ENCODE measurements around the gene PRLR.
"Not testable (repeated sequence)": the region's sequence is repeated elsewhere in the genome, so short reads cannot be mapped to it uniquely, and the experiment has no call there.

PRLR gene

DNA sequence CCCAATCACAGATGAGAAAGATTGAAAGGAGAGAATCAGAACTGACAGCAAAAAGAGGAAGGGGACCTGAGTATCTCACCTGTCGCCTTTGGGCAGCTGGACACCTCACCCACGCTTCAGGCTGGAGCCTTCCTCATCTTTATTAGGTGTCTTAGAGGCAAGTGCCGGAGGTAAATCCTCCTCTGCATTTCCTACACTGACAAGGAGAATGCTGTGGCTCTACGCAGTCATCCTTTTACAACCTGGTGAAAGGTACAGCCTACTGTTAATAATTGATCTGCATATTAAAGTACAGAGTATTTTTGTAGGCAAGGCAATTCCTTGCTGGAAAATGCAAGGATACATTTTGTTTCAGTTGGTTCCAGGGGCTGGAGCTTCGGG is 34.8 kb downstream of the PRLR start:
- DNase-seq (ENCODE audit: low spot score), result no peak

DNA sequence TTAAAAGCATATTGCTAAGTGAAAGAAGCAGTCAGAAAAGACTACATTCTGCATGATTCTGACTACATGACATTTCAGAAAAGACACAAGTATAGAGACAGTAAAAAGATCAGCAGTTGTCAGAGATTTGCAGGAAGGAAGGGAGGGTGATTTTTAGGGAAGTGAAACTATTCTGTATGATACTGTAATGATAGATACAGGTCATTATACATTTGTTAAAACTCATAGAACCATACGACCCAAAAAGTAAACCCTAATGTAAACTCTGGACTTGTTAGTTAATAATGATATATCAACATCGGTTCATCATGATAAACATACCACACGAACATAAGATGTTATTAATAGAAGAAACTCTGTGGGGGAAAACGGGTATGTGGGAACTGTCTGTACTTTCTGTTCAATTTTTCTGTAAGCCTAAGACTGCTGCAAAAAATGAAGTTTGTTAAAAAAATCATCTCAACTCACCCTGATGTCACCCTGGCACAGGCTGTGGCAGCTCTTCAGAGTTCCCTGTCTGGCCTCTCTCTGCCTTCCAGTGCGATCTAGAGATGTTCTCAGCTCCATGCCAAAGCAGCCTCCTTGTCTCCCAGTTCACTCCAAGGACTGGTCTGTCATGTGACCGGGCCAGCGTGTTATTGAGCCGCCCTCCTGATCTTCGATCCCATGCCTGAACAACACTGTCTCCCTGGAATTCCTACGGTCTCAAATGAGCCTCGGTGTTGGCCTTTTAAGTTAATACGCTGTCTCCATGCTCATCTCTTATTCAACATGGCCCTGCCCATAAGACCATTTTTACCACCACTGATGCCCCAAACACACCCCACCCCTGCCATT is 35.4 kb downstream of the PRLR start:
- DNase-seq (ENCODE audit: low spot score), result no peak

DNA sequence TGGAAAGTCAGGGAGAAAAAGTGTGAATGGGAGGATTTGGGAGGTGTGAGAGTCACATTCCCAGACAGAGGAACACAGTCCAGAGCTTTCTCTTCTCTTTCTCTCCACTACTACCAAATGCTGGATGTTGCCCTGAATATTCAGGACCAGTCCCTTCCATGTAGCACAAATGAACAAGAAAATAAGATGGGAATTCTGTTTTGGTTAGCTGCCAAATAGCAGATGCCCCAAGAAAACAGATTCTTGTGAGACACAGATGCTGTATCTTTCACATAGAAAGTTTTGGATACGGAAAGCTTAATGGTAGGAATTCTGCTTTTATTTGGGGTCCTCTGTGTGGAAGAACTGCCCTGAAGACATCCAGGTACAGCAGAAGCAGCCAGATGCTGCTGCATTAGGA is 37.8 kb downstream of the PRLR start:
- no peak for DNase-seq (ENCODE audit: low spot score)

DNA sequence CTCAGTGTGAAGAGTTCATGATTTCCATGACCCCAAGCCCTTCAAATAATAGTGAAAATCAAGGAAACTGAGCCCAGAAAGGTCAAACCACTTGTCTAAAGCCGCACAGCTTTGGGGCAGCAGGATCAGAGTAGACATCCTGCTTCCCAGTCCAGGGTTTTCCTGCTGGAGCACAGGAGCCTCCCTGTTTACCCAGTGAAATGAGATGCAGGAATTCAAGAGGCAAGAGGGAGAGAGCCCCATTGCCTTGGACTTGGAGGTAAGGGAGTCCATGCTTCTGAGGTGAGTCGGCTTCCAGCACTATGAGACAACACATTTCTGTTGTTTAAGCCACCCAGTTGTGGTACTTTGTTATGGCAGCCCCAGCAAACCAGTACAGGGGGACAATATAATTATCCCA is 40.5 kb downstream of the PRLR start:
- DNase-seq (ENCODE audit: low spot score), result not testable (repeated sequence)

DNA sequence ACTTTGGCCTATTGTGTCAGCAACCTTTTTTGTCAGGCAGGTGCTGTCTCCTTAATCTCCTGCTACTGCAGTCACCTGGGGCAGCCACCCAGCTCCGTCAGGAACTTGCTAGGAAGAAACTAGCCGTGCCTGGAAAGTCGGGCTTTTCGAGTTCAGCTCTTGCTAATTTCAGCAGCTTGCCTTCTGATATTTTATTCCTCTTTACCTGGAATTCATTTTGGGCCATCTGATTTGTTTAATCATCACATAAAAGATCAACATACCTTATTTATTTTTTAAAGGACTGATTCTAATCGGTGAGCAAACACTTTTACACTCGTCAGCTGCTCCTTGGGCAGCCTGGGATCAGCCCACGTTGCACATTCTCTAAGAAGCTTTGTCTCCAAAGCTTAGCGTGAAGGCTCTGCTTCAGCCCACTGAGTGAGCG is 42.2 kb downstream of the PRLR start:
- no peak for DNase-seq (ENCODE audit: low spot score)

DNA sequence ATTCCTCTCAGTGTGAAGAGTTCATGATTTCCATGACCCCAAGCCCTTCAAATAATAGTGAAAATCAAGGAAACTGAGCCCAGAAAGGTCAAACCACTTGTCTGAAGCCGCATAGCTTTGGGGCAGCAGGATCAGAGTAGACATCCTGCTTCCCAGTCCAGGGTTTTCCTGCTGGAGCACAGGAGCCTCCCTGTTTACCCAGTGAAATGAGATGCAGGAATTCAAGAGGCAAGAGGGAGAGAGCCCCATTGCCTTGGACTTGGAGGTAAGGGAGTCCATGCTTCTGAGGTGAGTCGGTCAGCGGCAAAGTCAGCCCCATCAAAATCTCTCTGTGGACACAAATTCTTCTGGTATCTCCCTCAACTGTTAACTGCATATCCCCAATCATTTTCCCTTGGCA is 42.7 kb downstream of the PRLR start:
- DNase-seq (ENCODE audit: low spot score), result not testable (repeated sequence)

DNA sequence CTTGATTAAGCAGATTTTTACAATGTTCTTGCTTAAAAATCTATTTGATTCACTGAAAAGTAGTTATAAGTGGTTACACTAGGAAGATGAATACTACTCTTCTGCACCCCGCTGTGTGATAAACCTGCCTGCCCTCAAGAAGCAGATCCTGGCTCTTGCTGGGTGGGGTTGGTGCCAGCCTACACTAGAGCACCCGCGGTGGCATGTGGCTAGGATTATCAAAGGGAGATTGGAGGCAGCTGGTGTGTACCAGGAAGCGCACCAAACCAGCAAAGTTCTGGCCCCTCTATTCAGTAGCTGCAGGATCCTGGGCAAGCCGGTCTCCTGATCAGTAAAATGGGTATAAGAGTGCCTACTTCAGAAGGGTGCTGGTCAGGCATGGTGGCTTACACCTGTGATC is 43.5 kb downstream of the PRLR start:
- no peak for DNase-seq (ENCODE audit: low spot score)

DNA sequence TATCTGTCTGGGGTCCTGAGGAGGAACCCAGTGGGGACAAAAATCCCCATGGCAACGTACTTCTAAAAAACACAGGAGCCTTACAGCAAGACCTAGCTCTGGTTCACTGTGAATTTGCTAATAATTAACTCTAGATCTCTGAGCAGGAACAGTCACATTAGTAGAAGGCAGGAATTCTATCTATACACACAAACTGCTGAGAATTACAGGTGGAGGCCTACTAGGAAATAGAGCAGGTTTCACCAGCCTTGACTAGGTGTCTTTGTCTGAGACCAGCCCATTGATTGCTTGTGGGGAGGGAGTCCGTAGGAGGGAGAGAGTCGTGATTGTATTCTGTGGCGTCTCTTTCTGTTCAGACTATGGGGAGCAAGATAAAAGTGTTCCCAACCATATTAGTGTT is 44.8 kb downstream of the PRLR start:
- DNase-seq (ENCODE audit: low spot score), result no peak

DNA sequence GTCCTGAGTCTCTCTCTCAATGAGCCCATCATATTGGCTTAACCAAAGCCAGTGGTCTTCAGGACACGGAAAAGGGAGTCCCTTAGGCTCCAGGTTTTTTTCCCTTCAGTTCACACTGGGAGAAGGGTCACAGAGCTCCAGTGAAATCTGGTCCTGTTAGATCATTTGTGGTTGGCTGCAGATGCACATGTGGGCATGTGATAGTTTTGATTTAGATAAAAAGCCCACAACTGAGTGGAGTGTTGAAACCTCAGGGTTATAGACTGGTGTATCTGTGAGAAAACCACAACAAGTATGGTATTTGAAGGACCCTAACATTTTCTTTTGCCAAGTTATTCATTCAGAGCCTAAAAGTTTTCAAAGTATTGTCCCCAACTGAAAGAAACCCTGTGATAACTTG is 46.7 kb downstream of the PRLR start:
- DNase-seq (ENCODE audit: low spot score), result no peak

DNA sequence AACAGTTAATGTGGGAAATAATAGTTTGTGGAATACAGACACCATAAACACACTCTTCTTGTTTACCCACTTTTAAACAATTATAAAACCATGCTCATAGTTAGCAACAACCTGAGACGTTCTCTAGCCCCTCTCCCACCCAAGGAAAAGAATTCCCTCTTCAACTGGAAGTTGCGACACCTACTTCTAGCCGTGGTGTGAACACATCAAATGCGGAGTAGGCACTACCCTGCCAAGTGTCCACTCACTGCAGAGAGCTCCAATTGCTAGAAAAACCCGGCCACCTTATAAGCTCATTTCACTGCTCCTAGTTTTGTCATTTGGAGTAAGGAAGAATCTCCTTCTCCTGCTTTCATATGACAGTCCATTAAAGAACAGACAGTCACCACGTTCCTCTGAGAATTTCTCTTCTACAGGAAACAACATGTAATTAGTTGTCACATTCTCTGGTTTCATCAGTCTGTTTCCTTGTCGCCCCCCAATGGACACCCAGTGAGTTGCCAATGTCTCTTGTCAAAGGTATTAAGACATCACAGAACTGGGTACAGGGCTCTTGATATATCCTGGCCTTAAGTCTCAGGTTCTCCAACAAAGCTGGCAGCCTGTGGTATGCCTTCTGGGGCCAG is 47.3 kb downstream of the PRLR start:
- DNase-seq (ENCODE audit: low spot score), result no peak

DNA sequence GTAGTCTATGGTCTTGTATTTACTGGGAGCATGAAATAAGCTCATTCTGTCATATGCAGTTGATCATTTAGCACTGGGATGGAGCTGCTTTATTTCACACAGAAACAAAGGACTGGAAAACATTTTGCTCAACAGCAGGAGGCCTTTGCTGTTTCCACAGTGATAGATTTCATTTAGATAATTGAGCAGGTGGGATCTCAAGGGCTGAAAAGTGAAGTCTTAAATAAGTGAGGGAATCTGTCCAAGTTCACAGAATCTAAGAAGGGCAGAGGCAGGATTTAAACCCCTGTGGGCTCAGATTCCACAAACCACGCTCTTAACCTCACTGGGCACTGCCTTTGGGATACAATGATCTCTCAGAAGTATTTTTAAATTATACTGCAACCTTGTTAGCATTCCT is 47.8 kb downstream of the PRLR start:
- DNase-seq (ENCODE audit: low spot score), result no peak

DNA sequence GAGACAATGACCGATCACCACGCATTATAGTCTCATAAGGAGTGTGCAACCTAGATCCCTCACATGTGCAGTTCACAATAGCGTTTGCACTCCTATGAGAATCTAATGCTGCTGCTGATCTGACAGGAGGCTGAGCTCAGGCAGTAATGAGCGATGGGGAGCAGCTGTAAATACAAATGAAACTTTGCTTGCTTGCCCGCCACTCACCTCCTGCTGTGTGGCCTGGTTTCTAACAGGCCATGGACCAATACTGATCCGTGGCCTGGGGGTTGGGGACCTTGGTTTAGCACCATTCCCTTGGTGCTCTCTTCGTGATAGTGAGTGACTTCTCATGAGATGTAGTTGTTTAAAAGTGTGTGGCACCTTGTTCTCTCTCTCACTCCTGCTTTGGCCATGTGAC is 50.2 kb downstream of the PRLR start:
- no peak for DNase-seq (ENCODE audit: low spot score)

DNA sequence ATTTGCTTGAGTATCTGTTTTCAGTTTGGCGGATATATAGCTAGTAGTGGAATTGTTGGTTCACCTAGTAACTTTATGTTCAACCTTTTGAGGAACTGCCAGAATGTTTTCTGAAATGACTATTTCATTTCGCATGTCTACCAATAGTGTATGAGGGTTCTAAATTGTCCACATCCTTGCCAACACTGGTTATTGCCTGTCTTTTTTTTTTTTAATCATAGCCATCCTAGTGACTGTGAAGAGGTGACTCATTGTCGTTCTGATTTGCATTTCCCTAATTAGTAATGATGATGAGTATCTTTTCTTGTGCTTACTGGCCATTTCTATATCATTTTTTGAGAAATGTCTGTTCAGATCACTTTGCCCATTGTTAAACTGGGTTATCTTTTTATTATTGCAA is 52.5 kb downstream of the PRLR start:
- DNase-seq (ENCODE audit: low spot score), result no peak

DNA sequence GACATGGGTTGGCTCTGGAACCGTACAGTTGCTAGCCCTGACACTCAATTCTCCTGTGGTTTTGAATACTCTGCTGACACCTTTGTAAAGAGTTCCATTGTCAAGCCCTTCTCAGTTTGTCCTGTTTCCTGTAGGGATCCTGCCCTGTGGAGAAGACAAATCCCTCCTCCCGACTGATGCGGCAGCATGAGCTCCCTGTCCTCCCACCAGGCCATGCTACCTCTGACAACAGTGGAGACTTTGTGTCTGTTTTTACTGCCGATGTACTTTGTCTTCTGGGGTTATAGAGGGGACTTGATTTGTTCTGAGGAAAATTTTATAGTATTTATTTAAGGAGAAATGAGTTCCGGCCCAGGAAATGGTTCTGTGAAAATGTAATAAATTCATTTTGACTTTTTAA is 57.8 kb downstream of the PRLR start:
- no peak for DNase-seq (ENCODE audit: low spot score)

DNA sequence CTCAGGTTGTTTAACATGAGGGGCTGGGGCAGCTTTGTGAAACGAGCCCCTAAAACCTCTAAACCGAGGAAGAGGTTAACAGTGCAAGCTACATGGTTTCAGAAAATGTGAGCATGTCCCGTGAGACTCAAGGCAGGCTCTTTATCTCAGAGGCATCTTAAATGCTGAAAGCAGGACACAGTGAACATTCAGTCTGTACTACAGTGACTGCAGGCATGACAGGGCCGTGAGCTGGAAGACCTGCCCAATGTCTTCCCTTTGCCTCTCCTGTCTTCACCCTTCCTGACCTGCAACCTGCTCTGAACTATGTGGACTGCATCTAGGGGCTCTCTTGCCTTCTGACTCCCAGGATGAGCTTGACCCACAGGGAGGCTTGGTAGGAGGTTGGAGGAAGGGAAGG is 58.3 kb downstream of the PRLR start:
- DNase-seq (ENCODE audit: low spot score), result no peak

DNA sequence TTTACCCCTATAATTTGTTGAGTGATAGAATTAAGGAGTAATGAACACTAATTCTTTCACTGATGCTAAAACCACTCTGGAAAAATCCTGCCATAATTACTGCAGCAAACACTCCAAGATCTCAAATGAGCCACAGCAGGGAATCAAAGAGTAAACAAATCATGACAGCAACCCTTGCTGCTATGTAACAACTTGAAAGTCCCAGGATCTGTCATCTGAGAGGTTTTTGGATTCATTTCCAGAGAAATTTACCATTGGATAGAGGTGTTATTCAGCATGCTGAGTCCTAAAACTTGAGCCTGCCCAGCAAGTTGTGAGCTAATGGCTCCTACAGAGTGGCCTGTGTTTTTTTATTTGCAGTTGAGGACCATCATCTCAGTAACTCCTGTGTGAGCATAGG is 59.2 kb downstream of the PRLR start:
- DNase-seq (ENCODE audit: low spot score), result no peak

DNA sequence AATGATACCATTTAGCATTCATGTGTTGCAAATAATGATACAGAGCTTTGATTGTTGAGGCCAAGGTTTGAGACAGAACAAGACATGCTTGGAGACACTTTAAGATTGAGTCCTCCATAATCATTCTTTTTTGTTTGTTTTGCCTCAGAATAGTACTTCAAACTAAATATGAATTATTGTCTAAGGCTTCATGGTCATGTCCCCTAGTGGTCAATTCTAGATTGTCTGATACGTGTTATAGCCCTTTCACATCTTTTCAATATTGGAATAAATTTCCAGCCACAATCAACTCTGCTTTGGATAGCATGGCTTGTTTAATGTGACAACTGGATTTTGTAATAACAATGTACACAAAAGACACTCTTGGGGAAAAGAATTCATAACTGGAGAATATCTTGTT is 64.2 kb downstream of the PRLR start:
- no peak for DNase-seq (ENCODE audit: low spot score)

DNA sequence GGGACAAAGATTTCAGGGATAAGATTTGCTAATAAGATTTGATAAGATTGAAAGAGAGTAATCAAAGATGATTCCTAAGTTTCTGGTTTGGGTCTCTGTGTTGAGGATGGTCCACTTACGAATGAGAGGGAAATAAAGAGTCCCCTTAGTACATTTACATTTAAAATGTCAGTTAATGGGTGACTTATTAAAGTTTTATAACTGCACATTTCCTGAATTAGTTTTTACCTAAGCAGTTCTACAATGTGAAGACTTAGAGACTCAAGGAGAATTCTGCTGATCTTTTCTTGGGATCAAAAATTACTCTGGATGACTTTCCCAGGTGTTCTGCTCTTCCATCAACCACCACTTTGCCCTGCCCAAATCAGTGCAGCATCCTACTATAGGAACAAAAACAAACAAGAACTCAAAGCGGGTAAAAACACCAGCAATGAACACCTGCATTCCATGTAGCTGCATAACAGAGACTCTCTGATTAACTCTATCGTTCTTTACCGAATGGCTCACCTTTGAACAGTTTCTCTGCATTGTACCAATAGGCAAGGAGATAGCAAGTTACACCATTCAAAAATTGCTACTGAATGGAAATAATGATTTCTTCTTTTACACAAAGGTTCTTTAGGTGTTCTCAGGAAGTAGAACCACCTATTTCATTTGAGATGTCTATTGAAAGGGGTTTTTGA is 65.3 kb downstream of the PRLR start:
- no peak for DNase-seq (ENCODE audit: low spot score)

DNA sequence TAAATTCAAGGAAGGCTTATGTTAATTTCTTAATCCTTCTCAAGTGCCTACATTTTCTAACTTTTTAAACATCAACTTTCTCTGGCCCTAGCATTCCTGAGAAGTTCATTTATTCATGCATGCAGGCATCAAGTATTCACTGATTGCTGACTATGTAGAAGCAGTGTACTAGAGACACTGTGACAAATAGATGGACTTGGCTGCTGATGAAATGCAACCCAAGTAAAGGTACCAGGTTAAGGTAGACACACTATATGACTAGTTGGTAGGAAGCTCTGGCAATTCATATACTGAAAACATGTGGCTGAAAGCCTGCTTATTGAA is 66.6 kb downstream of the PRLR start:
- no peak for DNase-seq (ENCODE audit: low spot score)

DNA sequence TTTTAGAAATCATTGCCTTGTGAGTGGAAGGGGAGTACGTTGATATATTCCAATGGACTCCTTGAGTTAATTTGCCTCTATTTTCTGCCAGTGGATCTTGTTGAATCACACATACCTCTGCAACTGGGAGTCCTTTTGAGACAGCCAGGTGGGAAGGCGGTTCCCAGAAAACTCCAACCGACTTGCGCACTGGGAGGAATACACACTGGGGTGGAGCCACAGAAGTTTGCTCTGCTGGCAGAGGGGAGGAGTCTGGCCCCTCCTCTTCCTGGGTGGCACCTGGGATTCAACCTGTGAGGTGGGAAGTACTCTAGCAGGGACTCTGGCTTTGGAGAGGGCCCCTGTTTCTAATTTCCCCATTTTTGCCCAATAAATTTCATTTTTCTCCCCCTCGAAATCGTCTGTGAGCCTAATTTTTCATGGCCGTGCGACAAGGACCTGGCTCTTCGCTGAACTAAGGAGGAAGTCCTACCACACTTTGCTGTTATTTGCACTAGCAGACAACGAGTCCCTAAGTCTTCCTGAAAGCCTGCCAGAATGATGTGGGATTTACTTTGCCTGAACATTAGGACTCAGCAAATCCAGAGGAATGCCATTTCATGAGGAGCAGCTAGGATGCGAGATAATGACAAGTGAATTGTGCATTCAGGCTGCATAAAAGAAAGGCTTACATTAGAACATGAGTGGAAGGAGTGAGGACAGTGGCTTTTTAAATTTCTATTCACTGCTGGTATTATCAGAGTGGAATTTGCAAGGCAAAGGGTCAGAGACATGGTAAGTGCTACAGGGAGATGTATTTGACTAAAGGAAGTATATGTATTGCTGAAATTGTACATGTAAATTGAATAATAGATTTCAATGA is 67.2 kb downstream of the PRLR start:
- no peak for DNase-seq (ENCODE audit: low spot score)

DNA sequence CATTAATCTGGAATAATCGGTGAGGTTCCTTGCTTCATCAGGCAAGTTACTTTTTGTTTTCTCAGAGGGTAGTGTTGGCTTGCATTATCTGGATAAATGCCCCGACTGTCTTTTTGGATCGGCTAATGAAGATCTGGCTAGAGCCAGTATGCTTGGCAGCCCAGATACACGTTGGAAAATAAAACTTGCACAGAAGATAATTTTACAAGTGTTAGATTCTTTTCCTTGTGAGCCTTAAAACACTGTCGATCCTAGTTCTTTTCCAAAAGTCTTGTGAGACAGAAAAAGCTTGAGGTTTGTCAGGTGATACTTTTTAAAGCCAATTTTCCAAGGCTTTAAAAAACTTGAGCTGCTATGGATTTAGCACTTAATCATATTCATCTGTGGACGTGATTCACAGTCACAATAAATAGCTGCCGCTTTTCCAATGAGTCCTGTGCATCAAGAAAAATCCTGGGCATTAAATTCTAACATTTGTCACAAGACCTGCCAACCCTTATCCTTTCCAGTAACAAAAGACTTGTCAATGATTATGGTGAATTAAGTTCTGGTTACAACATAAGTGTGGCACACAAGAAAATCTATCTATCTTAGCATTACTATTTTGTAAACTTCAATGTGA is 68.5 kb downstream of the PRLR start:
- no peak for DNase-seq (ENCODE audit: low spot score)

DNA sequence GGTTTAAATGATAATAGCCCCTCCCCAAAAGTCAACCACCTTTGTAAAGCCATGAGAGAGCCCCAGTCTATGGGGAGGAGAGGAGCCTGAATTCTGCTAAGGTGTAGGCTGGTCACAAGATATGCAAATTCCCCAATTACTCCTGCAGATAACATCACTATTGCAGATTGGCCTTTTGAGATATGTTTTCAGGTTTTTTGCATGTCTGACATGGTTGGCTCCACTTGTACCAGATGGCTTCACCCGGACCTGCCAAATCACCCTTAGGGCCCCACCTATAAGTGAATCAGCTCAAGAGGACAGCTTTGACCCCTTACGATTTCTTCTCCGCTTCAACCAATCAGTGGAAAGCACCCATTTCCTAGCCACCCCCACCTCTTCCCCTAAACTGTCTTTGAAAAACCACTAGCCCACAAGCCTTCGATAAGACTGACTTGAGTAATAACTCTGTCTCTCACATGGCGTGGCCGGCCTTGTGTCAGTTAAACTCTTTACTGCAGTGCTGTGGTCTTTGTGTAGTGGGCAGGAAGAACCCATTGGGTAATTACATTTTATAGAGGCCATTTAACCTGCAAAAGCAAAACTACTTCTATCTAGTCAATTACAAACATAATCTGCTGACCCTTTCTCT is 69.7 kb downstream of the PRLR start:
- no peak for DNase-seq (ENCODE audit: low spot score)

Measured in D341Med (cell line).